GM21619 (cell line): ENCODE measurements around the gene VWA1.
"Not testable (repeated sequence)": the region's sequence is repeated elsewhere in the genome, so short reads cannot be mapped to it uniquely, and the experiment has no call there.

Experiments used
- ATAC-seq: cut with Tn5 transposase; IDR thresholded peaks from one replicate; pipeline ENCODE4 v1.9.1; 2021; ENCODE audit not compliant: unreplicated experiment

VWA1 gene

GRCh38 chr1:1435106-1435903 lies at the start of gene VWA1:
VWA1 (plus strand) TSS chr1:1435690; CDS start chr1:1435749, 59 bp downstream.
- ATAC-seq = no peak

DNA sequence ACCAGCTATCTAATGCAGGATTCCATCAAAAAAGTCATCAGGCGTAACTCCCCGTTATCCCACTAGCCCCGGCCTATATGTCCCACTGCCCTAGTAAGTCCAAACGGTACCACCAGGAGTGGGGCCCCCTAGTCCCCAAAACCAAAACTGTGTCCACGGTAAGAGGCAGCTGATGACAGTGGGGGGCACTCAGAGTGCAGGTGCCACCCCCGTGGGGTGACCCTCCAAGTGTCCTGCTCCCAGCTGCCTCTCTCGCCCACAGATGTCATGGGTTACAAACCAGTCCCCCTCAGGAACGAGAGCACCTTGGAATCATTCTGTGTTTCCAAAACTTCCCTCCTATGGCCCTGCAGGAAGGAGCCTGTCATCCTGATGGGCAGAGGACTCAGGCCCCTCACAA lies 49.6 kb upstream of the VWA1 start:
- no peak for ATAC-seq

DNA sequence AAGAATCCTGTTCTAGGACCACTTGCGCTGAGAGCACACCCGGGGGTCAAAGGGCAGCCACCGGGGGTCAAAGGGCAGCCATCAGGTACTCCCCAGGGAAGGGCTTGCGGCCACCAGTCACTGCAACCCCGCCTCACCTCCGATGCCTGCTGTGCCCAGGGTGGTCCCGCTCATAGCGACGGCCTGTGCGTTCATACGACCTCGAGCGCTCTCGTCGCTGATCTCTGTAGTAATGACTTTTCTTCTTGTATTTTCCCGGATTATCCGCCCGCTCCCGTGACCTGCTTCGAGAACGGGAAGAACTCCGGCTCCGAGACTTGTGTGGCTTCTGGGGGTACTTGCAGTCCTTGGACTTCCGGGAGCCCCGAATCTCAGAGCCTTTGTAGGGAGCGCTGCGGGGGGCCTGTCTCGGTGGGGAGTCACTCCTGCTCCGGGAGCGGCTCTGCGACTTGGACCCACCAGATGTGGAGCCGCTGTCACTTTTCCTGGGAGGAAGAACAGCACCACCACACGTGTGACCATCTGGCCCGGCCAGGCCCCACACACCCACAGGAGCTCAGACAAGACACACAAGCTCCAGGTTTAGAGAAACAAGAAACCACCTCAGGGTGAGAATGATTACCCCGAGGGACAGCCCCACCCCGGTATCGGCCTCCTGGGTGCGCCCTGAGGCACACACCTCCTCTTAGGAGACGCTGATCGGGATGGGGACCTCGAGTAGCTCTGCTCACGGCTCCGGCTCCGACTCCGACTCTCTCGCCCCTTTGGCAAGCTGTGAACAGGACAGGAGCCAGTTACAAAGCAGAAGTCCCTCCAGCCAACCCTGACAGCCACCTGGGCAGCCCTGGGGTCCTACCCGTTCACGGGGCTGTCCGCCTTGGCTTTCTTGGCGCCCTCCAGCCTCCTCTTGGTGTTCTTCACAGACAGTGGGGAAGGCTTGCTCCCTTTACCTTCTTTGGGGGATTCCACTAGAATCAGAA lies 48.1 kb upstream of the VWA1 start:
- ATAC-seq = no peak

DNA sequence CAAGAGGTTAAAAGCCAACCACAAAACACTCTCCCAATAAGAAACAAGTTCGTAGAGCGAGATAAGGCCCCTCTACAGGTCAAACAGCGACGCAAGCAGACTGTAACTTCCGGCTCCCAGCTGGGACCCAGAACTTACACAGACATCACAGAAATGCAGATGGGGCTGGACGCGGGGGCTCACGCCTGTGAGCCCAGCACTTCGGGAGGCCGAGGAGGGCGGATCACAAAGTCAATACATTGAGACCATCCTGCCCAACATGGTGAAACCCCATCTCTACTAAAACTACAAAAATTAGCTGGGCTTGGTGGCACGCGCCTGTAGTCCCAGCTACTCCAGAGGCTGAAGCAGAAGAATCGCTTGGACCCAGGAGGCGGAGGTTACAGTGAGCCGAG lies 47.4 kb upstream of the VWA1 start:
- ATAC-seq = no peak

- ATAC-seq = no peak
Observed at GRCh38 chr1:1390675-1391074, 44.8 kb upstream of the VWA1 start.

DNA sequence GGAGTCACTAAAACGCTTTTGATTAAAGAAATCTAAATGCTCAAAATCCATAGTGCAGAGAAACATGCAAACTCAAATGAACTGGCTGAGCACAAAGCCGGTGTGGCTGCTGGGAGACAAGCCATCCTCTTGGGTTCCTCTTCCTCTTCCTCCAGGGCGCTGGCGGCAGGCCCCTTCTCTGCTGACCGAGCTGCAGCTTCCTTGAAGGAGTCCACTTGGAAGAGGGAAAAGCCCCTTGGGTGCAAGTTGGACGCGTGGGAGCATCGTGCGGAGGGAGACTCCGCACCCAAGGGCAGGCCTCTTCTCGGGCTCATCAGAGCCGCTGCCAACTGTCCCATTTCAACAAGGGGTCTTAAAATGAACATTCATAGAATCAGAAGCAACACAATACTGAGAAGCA lies 44.3 kb upstream of the VWA1 start:
- ATAC-seq = no peak

DNA sequence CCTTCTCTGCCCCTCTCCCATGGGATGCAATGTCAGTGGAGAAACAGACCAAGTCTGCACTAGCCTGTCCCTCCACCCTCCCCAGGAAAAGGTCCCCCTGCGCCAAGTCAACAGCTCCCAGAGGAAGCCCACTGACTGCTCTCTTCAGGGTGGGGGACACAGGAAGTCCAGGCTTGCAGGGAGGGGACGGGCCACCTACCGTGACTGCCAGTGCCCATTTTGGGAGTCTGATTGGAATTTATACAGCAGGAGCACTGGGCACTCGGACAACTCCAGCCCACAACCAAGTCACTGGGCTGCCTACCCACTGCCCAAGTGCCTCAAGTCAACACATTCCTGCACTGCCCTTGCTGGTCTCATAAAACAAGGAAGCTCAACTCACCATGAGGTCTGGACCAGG lies 42.5 kb upstream of the VWA1 start:
- no peak for ATAC-seq

DNA sequence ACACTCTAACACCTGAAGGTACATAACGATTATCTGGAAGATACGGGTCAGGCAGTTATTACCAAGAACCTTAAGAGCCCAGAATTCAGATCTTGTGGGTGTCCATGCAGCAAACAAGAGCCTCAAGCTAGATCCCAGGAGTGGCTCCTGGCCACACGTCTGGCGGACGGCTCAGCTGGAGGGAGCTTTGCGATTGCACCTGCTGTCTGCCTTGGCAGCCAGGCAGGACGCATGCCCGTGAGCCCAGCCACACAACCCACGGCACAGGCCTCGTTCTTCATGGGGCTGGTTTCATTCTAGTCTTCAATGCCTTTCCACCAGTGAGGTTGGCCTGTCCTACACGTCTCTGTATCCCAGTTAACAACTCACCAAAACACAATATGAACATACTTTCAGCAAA lies 42.1 kb upstream of the VWA1 start:
- ATAC-seq = no peak

GRCh38 chr1:1394116-1394515 lies 41.4 kb upstream of the VWA1 start:
- ATAC-seq = no peak

DNA sequence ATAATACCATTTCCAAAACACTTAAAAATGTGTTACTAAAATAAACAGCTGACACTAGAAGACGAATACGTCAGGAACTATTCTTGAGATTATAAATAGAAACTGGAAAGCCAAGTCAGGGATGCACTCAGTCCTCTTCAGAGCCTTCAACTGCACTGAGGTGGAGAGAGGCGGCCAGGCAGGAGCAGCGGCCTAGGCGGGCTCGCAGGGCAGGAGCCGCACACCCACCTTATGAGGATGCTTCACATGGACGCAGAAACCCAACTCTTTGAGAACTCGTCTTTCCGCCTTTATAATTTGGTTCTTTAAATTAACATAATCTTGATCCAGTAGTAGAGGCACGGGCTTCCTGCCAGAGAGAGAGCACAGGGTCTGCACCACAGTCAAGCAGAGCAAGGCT lies 40.3 kb upstream of the VWA1 start:
- ATAC-seq = no peak

DNA sequence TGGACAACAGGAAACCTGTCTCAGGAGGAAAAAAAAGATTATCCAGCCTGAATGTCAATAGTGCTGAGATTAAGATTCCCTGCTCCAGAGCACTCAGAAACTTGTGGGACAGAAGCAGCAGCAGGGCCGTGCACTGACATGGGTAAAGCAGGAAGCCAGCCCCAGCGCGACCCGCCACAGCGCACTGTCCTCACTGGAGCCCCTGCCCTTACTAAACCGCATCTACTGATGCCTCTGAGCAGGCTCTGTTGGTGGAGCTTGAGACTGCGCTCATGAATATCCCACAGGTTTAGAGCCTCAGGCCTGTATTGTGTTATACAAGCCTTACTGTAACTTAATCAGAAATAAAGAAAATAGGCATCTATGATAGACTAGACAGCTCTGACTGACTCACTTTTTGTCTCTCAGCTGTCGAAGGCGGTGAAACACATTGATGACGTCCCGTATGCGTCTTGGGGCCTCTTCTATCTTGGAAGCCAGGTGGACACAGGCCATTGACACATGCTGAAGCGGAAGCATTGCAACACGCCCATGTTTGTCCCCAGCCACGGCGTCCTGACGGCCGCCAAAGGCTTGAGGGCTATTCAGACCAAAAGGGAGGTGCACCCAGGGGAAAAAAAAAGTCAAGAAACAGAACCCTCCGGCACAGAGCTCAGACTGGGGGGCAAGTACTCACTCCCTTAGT lies 37.5 kb upstream of the VWA1 start:
- no peak for ATAC-seq

- no peak for ATAC-seq
Observed at GRCh38 chr1:1398677-1399186, 36.8 kb upstream of the VWA1 start.

GRCh38 chr1:1399187-1399871 lies 36.2 kb upstream of the VWA1 start, which contains the start of gene CCNL2:
CCNL2 (minus strand) TSS chr1:1399335; CDS start chr1:1399306, 29 bp downstream.
- ATAC-seq = peak; percentile 93

DNA sequence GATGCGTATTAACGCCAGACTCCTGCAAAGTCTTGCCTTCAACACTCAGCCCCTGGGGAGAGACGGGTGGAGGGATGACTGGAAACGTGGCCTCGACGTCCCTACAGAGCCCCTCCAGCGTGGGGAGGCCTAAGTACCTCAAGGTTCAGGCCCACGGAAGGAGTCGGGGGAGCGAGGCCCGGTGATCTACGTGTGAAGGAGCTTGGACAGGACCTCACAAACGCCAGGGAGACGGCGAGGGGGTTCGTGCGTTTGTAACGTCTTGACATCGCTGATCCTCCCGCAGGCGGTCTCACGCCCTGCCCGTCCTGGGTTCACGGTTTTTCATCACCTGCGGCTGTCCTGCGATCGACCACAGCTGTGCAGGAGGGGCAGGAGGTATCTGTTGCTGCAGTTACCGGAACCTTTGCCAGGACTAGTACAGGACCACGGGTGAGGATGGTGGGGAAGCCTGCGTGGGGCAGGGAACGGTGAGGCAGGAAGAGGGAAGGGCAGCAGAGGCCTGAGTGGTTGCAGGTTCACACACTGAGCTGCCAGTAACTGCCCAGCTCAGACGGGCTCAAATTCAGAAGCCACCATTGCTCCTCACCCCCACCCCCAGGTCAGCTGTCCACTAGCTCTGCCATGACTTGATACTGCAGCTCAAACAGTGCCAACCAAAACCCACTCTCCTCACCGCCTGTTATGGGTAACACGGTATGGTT lies 35.5 kb upstream of the VWA1 start:
- peak; percentile 6 for ATAC-seq

DNA sequence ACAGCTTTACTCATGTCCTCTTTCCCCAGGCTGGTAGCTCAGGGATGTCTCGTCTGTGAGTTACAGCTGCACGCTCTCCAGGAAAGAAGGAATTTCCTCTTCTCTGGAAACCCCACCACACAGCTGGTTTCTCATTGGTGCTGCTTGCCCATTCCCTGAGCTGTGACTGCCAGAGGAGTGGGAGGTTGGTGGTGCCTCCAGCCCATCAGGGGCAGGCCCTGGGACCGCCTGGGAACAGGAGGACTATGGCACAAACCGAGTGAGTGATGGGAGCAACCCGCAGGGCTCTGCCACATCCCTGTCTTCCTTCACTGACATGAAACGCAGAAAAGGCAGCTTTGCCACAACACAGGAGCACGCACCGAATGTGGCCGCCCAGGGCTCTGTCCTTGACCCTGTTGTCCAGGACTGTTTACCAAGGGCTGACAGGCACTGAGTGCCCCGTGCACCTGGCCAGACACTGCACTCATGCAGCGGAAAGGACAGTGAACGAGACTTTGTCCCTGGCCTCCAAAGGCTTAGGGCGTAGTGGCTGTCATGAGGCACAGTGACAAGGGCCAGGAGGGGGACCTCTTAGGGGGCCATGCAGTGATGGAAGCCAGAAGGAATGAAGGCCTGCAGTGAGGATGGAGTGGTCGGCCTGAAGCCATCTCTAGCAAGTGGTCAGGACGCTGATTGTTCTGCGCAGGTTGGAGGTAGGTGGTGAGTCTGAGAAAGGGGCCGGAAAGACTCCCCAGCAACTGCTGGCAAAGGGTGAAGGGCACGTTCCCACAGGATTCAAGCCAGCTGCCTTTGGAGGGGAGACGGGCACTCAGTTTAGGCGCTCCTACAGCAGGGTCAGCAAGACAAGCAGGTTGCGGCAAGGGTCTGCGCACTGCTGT lies 34.7 kb upstream of the VWA1 start:
- ATAC-seq = no peak

- no peak for ATAC-seq
Observed at GRCh38 chr1:1401457-1402010, 34.0 kb upstream of the VWA1 start.

DNA sequence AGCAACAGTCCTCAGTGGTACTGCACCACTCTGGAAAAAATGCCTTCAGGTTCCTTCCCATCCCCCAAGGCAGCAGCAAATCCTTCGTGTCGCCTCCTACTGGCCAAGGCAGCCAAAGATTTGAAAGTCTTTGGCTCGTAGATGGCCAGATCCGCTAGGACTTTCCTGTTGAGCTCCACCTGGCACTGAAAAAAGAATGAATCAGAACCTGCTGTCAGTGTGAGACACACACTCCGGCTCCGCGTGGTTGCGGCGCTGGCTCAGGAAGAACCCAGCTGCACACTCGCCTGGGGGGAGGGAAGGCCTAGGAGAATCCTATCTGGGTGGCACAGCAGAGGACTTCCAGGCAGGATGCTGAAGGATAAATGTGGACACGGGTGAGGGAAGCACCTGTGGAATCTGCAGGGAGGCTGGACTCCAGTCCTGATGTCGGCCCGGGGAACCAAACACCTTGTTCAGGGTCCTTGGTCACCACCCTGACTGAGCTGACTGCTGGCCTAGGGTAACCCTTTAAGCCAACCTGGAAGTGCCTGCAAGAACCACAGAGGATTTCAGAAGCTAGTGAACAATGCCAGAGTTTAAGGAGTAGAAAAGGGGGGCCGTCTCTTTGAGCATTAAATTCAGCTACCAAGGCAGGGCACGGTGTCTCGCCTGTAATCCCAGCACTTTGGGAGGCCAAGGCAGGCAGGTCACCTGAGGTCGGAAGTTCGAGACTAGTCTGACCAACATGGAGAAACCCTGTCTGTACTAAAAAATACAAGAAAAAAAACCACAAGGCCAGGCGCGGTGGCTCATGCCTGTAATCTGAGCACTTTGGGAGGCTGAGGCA lies 33.2 kb upstream of the VWA1 start:
- no peak for ATAC-seq

DNA sequence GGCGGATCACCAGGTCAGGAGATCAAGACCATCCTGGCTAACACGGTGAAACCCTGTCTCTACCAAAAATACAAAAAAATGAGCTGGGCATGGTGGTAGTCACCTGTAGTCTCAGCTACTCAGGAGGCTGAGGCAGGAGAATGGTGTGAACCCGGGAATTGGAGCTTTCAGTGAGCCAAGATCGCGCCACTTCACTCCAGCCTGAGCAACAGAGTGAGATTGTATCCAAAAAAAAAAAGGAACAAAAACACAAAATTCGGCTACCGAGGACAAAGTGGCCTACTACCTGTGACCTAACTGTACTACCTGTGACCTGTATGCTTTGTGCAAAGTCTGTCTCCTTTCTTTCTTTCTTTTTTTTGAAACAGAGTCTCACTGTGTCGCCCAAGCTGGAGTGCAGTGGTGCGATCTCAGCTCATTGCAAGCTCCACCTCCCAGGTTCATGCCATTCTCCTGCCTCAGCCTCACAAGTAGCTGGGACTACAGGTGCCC lies 32.5 kb upstream of the VWA1 start:
- not testable (repeated sequence) for ATAC-seq
